Activated CD4-positive, alpha-beta T cell treated with anti-CD3 and anti-CD28 coated beads, Interleukin-2, amount 10 ng/mL, durations not matched to agents 7 days and 5 days (primary cell): ENCODE measurements around the gene LYRM1. TPM values are rescaled to one million over a fixed set of nuclear protein-coding genes. Genes with fewer than 3 reads are reported as not detected.
A peak's percentile ranks its signal among the peaks of the same experiment; 100 is the strongest.
"Not testable (repeated sequence)": the region's sequence is repeated elsewhere in the genome, so short reads cannot be mapped to it uniquely, and the experiment has no call there.

Experiments
- CTCF ChIA-PET: fragments of 350-600 bp; sonication (Branson Sonifier 250); formaldehyde crosslinking; loops from one replicate; lab custom pipeline; 2021; ENCODE audit warnings: antibody characterized with exemption; lab: Charles Lee
- POLR2A ChIA-PET: fragments of 350-600 bp; sonication (Branson Sonifier 250); formaldehyde crosslinking; loops from one replicate; lab custom pipeline; 2021; ENCODE audit warnings: antibody characterized with exemption; lab: Charles Lee
- DNase-seq: peaks from one replicate; pipeline ENCODE4 v3.0.0-alpha.2; 2020
- H3K27ac Mint-ChIP-seq: one replicate; pipeline ENCODE4 v1.8.0; 2021; ENCODE audit warnings: mild to moderate bottlenecking, moderate library complexity, mixed read lengths
- H3K27me3 Mint-ChIP-seq: one replicate; pipeline ENCODE4 v1.8.0; 2021; ENCODE audit warnings: mixed read lengths
- H3K36me3 Mint-ChIP-seq: one replicate; pipeline ENCODE4 v1.8.0; 2021; ENCODE audit warnings: low read depth, mixed read lengths
- H3K4me1 Mint-ChIP-seq: one replicate; pipeline ENCODE4 v1.8.0; 2021; ENCODE audit warnings: mixed read lengths
- H3K4me3 Mint-ChIP-seq: one replicate; pipeline ENCODE4 v1.8.0; 2021; ENCODE audit warnings: mild to moderate bottlenecking, moderate library complexity, mixed read lengths
- H3K9me3 Mint-ChIP-seq: one replicate; pipeline ENCODE4 v1.8.0; 2021; ENCODE audit warnings: mixed read lengths
- total RNA-seq, 2 experiments: library from RNA; stranded (reverse); gene quantifications; one replicate each; pipeline ENCODE4 v1.2.3, GENCODE V29; 2021

LYRM1 gene
- total RNA-seq, 2 experiments from 2014 or later = 21.7 to 26.7 TPM

GRCh38 chr16:20929676-20930364, 29.2 kb downstream of the LYRM1 start:
- peaks cover 10% of the 10 kb centered on the region for H3K36me3 Mint-ChIP-seq
- H3K27ac Mint-ChIP-seq, H3K4me1 Mint-ChIP-seq, POLR2A ChIA-PET, H3K9me3 Mint-ChIP-seq, H3K27me3 Mint-ChIP-seq, H3K4me3 Mint-ChIP-seq, DNase-seq: not testable (repeated sequence)
- CTCF ChIA-PET = interaction anchor here (0.7 kb wide), 1 partner anchor 556 kb away, joined by 4 read pairs; no protein-coding TSS in a partner anchor

GRCh38 chr16:20930365-20930690, 29.8 kb downstream of the LYRM1 start:
- Mint-ChIP-seq H3K36me3 (peaks cover 9% of the 10 kb centered on the region), H3K4me3 (no peak overlapping the region), H3K9me3 (no peaks in the 10 kb centered on the region), H3K27ac (no peak overlapping the region), H3K27me3 (peaks cover 4% of the 10 kb centered on the region), H3K4me1 (no peaks in the 10 kb centered on the region)
- no peak for DNase-seq
- CTCF ChIA-PET = interaction anchor here (0.7 kb wide), 1 partner anchor 556 kb away, joined by 4 read pairs; no protein-coding TSS in a partner anchor
- POLR2A ChIA-PET = no interaction called here

GRCh38 chr16:20931066-20931600, 30.6 kb downstream of the LYRM1 start:
- no peaks in the 10 kb centered on the region for H3K4me1 Mint-ChIP-seq

GRCh38 chr16:20933589-20933988, 33.0 kb downstream of the LYRM1 start:
- H3K9me3 Mint-ChIP-seq = no peaks in the 10 kb centered on the region
- CTCF ChIA-PET = interaction anchor here (0.7 kb wide), 1 partner anchor 12 kb away, joined by 4 read pairs; no protein-coding TSS in a partner anchor

More at GRCh38 chr16:20931066-20931600, 30.6 kb downstream of the LYRM1 start:
- Mint-ChIP-seq H3K27ac (no peak overlapping the region), H3K36me3 (peaks cover 3% of the 10 kb centered on the region), H3K4me3 (no peak overlapping the region), H3K27me3 (peaks cover 4% of the 10 kb centered on the region), H3K9me3 (no peaks in the 10 kb centered on the region)
- ChIA-PET POLR2A (no interaction called here), CTCF (interaction anchor here (0.6 kb wide), 1 partner anchor 1862 kb away, joined by 3 read pairs; no protein-coding TSS in a partner anchor)
- DNase-seq = no peak

GRCh38 chr16:20937736-20938135, 37.2 kb downstream of the LYRM1 start:
- Mint-ChIP-seq H3K4me3 (no peak overlapping the region), H3K36me3 (no peaks in the 10 kb centered on the region), H3K4me1 (peaks cover 19% of the 10 kb centered on the region), H3K9me3 (no peaks in the 10 kb centered on the region), H3K27me3 (peaks cover 4% of the 10 kb centered on the region), H3K27ac (no peak overlapping the region)
- POLR2A ChIA-PET = interaction anchor here (0.6 to 1.0 kb wide), 2 partner anchors 18 to 37 kb away, joined by 4 to 5 read pairs; partner anchors contain the start of genes DCUN1D3 and LYRM1
- CTCF ChIA-PET = interaction anchor here (1.5 to 1.8 kb wide), 3 partner anchors 13 to 20 kb away, joined by 6 to 8 read pairs (median 7); no protein-coding TSS in a partner anchor
- DNase-seq = no peak

More at GRCh38 chr16:20933589-20933988, 33.0 kb downstream of the LYRM1 start:
- Mint-ChIP-seq H3K36me3 (no peaks in the 10 kb centered on the region), H3K4me1 (peaks cover 3% of the 10 kb centered on the region), H3K27ac (no peak overlapping the region), H3K27me3 (peaks cover 4% of the 10 kb centered on the region), H3K4me3 (no peak overlapping the region)
- POLR2A ChIA-PET = no interaction called here
- DNase-seq = no peak

DNA sequence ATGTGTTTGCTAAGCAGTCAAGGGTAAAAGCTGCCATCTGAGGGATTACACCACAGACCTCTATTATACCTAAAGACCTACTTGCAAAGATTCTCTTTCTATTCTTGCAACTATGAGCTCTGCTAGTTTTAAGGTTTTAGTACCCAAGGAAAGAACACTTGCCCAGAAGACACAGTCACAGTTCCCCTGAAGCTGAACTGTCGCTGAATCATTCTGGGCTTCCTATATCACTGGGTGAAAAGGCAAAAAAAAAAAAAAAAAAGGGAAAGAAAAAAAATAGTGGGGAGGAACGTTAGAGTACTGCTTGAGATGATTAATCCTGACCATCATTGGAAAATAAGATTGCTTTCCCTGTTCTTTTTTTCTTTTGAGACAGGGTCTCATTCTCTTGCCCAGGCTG, 37.9 kb downstream of the LYRM1 start:
- no peak for DNase-seq
- peaks cover 2% of the 10 kb centered on the region for H3K36me3 Mint-ChIP-seq
- peaks cover 24% of the 10 kb centered on the region for H3K4me1 Mint-ChIP-seq
- H3K9me3 Mint-ChIP-seq = no peaks in the 10 kb centered on the region
- POLR2A ChIA-PET = interaction anchor here (0.6 to 1.0 kb wide), 3 partner anchors 19 to 64 kb away, joined by 3 to 5 read pairs (median 4); partner anchors contain the start of genes DCUN1D3 and LYRM1
- no peak overlapping the region for H3K27ac Mint-ChIP-seq
- H3K27me3 Mint-ChIP-seq = peaks cover 4% of the 10 kb centered on the region
- no peak overlapping the region for H3K4me3 Mint-ChIP-seq
- CTCF ChIA-PET = interaction anchor here (1.5 to 1.8 kb wide), 3 partner anchors 12 to 19 kb away, joined by 6 to 8 read pairs (median 7); no protein-coding TSS in a partner anchor

DNA sequence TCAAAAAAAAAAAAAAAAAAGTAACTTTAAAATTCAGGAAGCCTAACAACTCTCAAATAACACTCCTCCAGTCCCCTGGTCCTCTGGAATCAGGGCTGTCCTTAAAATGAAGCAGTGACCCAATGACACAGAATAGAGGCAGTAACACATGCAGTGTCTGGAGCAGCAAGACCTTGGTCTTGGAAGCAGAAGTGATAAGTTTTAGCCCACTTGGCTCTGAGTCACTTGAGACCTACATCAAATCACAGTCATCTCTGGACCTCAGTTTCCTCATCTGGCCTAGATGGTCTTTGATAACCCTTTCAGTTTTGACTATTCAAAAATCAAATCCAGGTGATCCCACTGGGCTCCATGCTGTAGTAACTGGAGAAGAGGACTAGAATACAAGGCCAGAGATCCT, 39.0 kb downstream of the LYRM1 start:
- ChIA-PET POLR2A (no interaction called here), CTCF (interaction anchor here (1.8 kb wide), 1 partner anchor 11 kb away, joined by 7 read pairs; no protein-coding TSS in a partner anchor)
- Mint-ChIP-seq H3K27me3 (peaks cover 3% of the 10 kb centered on the region), H3K4me1 (peaks cover 36% of the 10 kb centered on the region), H3K27ac (no peak overlapping the region), H3K4me3 (no peak overlapping the region), H3K36me3 (peaks cover 2% of the 10 kb centered on the region), H3K9me3 (no peaks in the 10 kb centered on the region)
- DNase-seq = no peak

GRCh38 chr16:20940871-20941635, 40.5 kb downstream of the LYRM1 start:
- H3K27ac Mint-ChIP-seq = peak overlapping the region; percentile 79
- no peak for DNase-seq
- peaks cover 2% of the 10 kb centered on the region for H3K36me3 Mint-ChIP-seq
- no peaks in the 10 kb centered on the region for H3K9me3 Mint-ChIP-seq
- ChIA-PET POLR2A (no interaction called here), CTCF (no interaction called here)
- H3K27me3 Mint-ChIP-seq = no peaks in the 10 kb centered on the region
- peaks cover 48% of the 10 kb centered on the region for H3K4me1 Mint-ChIP-seq
- no peak overlapping the region for H3K4me3 Mint-ChIP-seq

GRCh38 chr16:20941636-20941926, 41.0 kb downstream of the LYRM1 start:
- peaks cover 48% of the 10 kb centered on the region for H3K4me1 Mint-ChIP-seq
- H3K27me3 Mint-ChIP-seq = no peaks in the 10 kb centered on the region
- ChIA-PET POLR2A (no interaction called here), CTCF (no interaction called here)
- no peak overlapping the region for H3K4me3 Mint-ChIP-seq
- no peak overlapping the region for H3K27ac Mint-ChIP-seq
- H3K36me3 Mint-ChIP-seq = peaks cover 2% of the 10 kb centered on the region
- no peak for DNase-seq
- no peaks in the 10 kb centered on the region for H3K9me3 Mint-ChIP-seq

- H3K27ac Mint-ChIP-seq = no peak overlapping the region
These were observed 41.7 kb downstream of the LYRM1 start for GRCh38 chr16:20942256-20942655.

GRCh38 chr16:20944861-20945574, 44.4 kb downstream of the LYRM1 start:
- H3K4me3 Mint-ChIP-seq = no peak overlapping the region
- H3K4me1 Mint-ChIP-seq = peaks cover 41% of the 10 kb centered on the region
- no peaks in the 10 kb centered on the region for H3K9me3 Mint-ChIP-seq
- CTCF ChIA-PET = interaction anchor here (0.6 to 1.6 kb wide), 3 partner anchors 34 to 94 kb away, joined by 3 to 5 read pairs (median 3); no protein-coding TSS in a partner anchor
- POLR2A ChIA-PET = no interaction called here
- peaks cover 2% of the 10 kb centered on the region for H3K36me3 Mint-ChIP-seq
- peak; percentile 67 for DNase-seq
- peak overlapping the region; percentile 36 for H3K27ac Mint-ChIP-seq
- H3K27me3 Mint-ChIP-seq = peaks cover 2% of the 10 kb centered on the region

More at GRCh38 chr16:20942256-20942655, 41.7 kb downstream of the LYRM1 start:
- H3K4me3 Mint-ChIP-seq = no peak overlapping the region
- peaks cover 2% of the 10 kb centered on the region for H3K36me3 Mint-ChIP-seq
- no peaks in the 10 kb centered on the region for H3K27me3 Mint-ChIP-seq
- POLR2A ChIA-PET = interaction anchor here (1.1 kb wide), 1 partner anchor 69 kb away, joined by 3 read pairs; no protein-coding TSS in a partner anchor
- CTCF ChIA-PET = interaction anchor here (0.6 kb wide), 1 partner anchor 714 kb away, joined by 3 read pairs; no protein-coding TSS in a partner anchor
- H3K4me1 Mint-ChIP-seq = peaks cover 48% of the 10 kb centered on the region
- no peak for DNase-seq
- H3K9me3 Mint-ChIP-seq = no peaks in the 10 kb centered on the region

DNA sequence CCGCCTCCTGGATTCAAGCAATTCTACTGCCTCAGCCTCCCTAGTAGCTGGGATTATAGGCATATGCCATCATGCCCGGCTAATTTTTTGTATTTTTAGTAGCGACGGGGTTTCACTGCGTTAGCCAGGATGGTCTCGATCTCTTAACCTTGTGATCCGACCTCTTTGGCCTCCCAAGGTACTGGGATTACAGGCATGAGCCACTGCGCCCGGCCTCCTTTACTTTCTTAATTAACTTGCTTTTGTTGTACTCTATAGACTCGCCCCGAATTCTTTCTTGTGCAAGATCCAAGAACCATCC, 45.0 kb downstream of the LYRM1 start:
- POLR2A ChIA-PET, H3K9me3 Mint-ChIP-seq, H3K27ac Mint-ChIP-seq, CTCF ChIA-PET, DNase-seq, H3K4me3 Mint-ChIP-seq, H3K36me3 Mint-ChIP-seq, H3K27me3 Mint-ChIP-seq: not testable (repeated sequence)
- H3K4me1 Mint-ChIP-seq = peaks cover 41% of the 10 kb centered on the region
